Body of pancreas (tissue), 4 donors: ENCODE data around the gene MCTP1.

Source experiments
- CTCF ChIP-seq, 7 experiments: fragments of 450-650 bp in 4 of 7; fragments of 200-600 bp in 3 of 7; sonication (generic) in 3 of 7; IDR thresholded peaks; one replicate each; pipeline ENCODE4 v1.5.1; 2016 to 2019; ENCODE audit warnings: antibody characterized with exemption in 7 of 7
- POLR2A ChIP-seq, 3 donors: fragments of 450-650 bp; IDR thresholded peaks; one replicate each; pipeline ENCODE4 v1.6.1; 2016; ENCODE audit warnings: antibody characterized with exemption in 3 of 3, mild to moderate bottlenecking in 2 of 3

GRCh38 chr5:95029569-95030366 lies 255.1 kb downstream of the MCTP1 start:
- no peak for TF ChIP-seq CTCF (IDR thresholded peaks at IDR 0.05)
- TF ChIP-seq POLR2A (IDR thresholded peaks at IDR 0.05): no peak
